Dendritic cell treated with granulocyte-macrophage colony-stimulating factor and Interleukin-4, amounts not matched to agents 40 ng/mL and 50 ng/mL, for 4 days (primary cell): ENCODE measurements around the gene LSM12.

ENCODE experiments used
- H3K27ac Mint-ChIP-seq: one replicate; pipeline ENCODE4 v1.8.0; 2022; ENCODE audit warnings: mild to moderate bottlenecking, mixed read lengths
- H3K27me3 Mint-ChIP-seq: one replicate; pipeline ENCODE4 v1.8.0; 2022; ENCODE audit warnings: mild to moderate bottlenecking, mixed read lengths
- H3K36me3 Mint-ChIP-seq: one replicate; pipeline ENCODE4 v1.8.0; 2022; ENCODE audit warnings: low read depth, mixed read lengths
- H3K4me1 Mint-ChIP-seq: one replicate; pipeline ENCODE4 v1.8.0; 2022; ENCODE audit warnings: low read depth, mixed read lengths
- H3K4me3 Mint-ChIP-seq: one replicate; pipeline ENCODE4 v1.8.0; 2022; ENCODE audit warnings: mild to moderate bottlenecking, moderate library complexity, mixed read lengths
- H3K9me3 Mint-ChIP-seq: one replicate; pipeline ENCODE4 v1.8.0; 2022; ENCODE audit warnings: mixed read lengths
- intact Hi-C: fragments of 100-400 bp; cut with micrococcal nuclease; formaldehyde crosslinking; loops from one replicate; pipeline ENCODE4 v1.15.0; 2022

The LSM12 gene

GRCh38 chr17:44075598-44076293 is 9.3 kb upstream of the LSM12 start:
- no peaks in the 10 kb centered on the region for H3K9me3 Mint-ChIP-seq
- peaks cover 83% of the 10 kb centered on the region for H3K36me3 Mint-ChIP-seq
- H3K27ac Mint-ChIP-seq = peak overlapping the region; percentile 19
- intact Hi-C loops = no loop called here
- H3K4me3 Mint-ChIP-seq = no peak overlapping the region
- H3K27me3 Mint-ChIP-seq = no peaks in the 10 kb centered on the region
- peaks cover 81% of the 10 kb centered on the region for H3K4me1 Mint-ChIP-seq

GRCh38 chr17:44074911-44075285 is 8.4 kb upstream of the LSM12 start:
- no peaks in the 10 kb centered on the region for H3K9me3 Mint-ChIP-seq
- H3K4me1 Mint-ChIP-seq = peaks cover 79% of the 10 kb centered on the region
- intact Hi-C loops = no loop called here
- H3K27ac Mint-ChIP-seq = no peak overlapping the region
- H3K4me3 Mint-ChIP-seq = no peak overlapping the region
- no peaks in the 10 kb centered on the region for H3K27me3 Mint-ChIP-seq
- H3K36me3 Mint-ChIP-seq = peaks cover 77% of the 10 kb centered on the region

GRCh38 chr17:44074231-44074910 is 7.9 kb upstream of the LSM12 start:
- Mint-ChIP-seq H3K27ac (no peak overlapping the region), H3K27me3 (no peaks in the 10 kb centered on the region), H3K9me3 (no peaks in the 10 kb centered on the region), H3K4me3 (no peak overlapping the region), H3K36me3 (peaks cover 72% of the 10 kb centered on the region), H3K4me1 (peaks cover 77% of the 10 kb centered on the region)
- intact Hi-C loops = no loop called here

- Mint-ChIP-seq H3K9me3 (no peaks in the 10 kb centered on the region), H3K27ac (peak overlapping the region; percentile 99), H3K4me1 (peaks cover 69% of the 10 kb centered on the region), H3K4me3 (peak overlapping the region; percentile 79), H3K36me3 (peaks cover 46% of the 10 kb centered on the region), H3K27me3 (no peaks in the 10 kb centered on the region)
- intact Hi-C loops = loop anchor here (2.0 kb wide), 2 partner anchors 27 to 65 kb away; no protein-coding TSS in a partner anchor
Observed at GRCh38 chr17:44071772-44072171, 5.3 kb upstream of the LSM12 start.

- H3K36me3 Mint-ChIP-seq = peaks cover 43% of the 10 kb centered on the region
- no peaks in the 10 kb centered on the region for H3K27me3 Mint-ChIP-seq
- intact Hi-C loops = loop anchor here (2.0 kb wide), 2 partner anchors 28 to 64 kb away; no protein-coding TSS in a partner anchor
- peak overlapping the region; percentile 84 for H3K4me3 Mint-ChIP-seq
- H3K9me3 Mint-ChIP-seq = no peaks in the 10 kb centered on the region
- peaks cover 65% of the 10 kb centered on the region for H3K4me1 Mint-ChIP-seq
- H3K27ac Mint-ChIP-seq = peak overlapping the region; percentile 99
Observed at GRCh38 chr17:44071198-44071520, 4.7 kb upstream of the LSM12 start.

GRCh38 chr17:44070455-44071197 is 4.2 kb upstream of the LSM12 start, which contains the start of gene G6PC3:
G6PC3 (plus strand) TSS chr17:44070735; CDS start chr17:44070966, 231 bp downstream.
- H3K4me1 Mint-ChIP-seq = peaks cover 64% of the 10 kb centered on the region
- H3K9me3 Mint-ChIP-seq = no peaks in the 10 kb centered on the region
- peak within 1 kb of the TSS; percentile 84 for H3K4me3 Mint-ChIP-seq
- H3K27ac Mint-ChIP-seq = peak within 1 kb of the TSS; percentile 99
- H3K36me3 Mint-ChIP-seq = peaks cover 43% of the 10 kb centered on the region
- H3K27me3 Mint-ChIP-seq = no peaks in the 10 kb centered on the region
- intact Hi-C loops = loop anchor here (2.0 kb wide), 2 partner anchors 28 to 64 kb away; no protein-coding TSS in a partner anchor

GRCh38 chr17:44069974-44070454 is 3.5 kb upstream of the LSM12 start:
- intact Hi-C loops = loop anchor here (2.0 kb wide), 2 partner anchors 29 to 63 kb away; no protein-coding TSS in a partner anchor
- Mint-ChIP-seq H3K4me1 (peaks cover 67% of the 10 kb centered on the region), H3K36me3 (peaks cover 39% of the 10 kb centered on the region), H3K27me3 (no peaks in the 10 kb centered on the region), H3K4me3 (peak overlapping the region; percentile 84), H3K9me3 (no peaks in the 10 kb centered on the region), H3K27ac (peak overlapping the region; percentile 99)

GRCh38 chr17:44067545-44067940 is 1.1 kb upstream of the LSM12 start:
- peak overlapping the region; percentile 80 for H3K27ac Mint-ChIP-seq
- H3K36me3 Mint-ChIP-seq = peaks cover 37% of the 10 kb centered on the region
- peaks cover 67% of the 10 kb centered on the region for H3K4me1 Mint-ChIP-seq
- no peak overlapping the region for H3K4me3 Mint-ChIP-seq
- intact Hi-C loops = no loop called here
- H3K9me3 Mint-ChIP-seq = no peaks in the 10 kb centered on the region
- H3K27me3 Mint-ChIP-seq = no peaks in the 10 kb centered on the region

GRCh38 chr17:44065668-44066203 is 735 bp downstream of the LSM12 start:
- H3K27ac Mint-ChIP-seq = peak overlapping the region; percentile 80

GRCh38 chr17:44063704-44064639 is 2.5 kb downstream of the LSM12 start:
- Mint-ChIP-seq H3K27me3 (no peaks in the 10 kb centered on the region), H3K27ac (no peak overlapping the region), H3K9me3 (no peaks in the 10 kb centered on the region), H3K4me1 (peaks cover 50% of the 10 kb centered on the region), H3K36me3 (peaks cover 65% of the 10 kb centered on the region), H3K4me3 (no peak overlapping the region)
- intact Hi-C loops = no loop called here

More at GRCh38 chr17:44065668-44066203, 735 bp downstream of the LSM12 start:
- peaks cover 53% of the 10 kb centered on the region for H3K4me1 Mint-ChIP-seq
- H3K36me3 Mint-ChIP-seq = peaks cover 50% of the 10 kb centered on the region
- intact Hi-C loops = no loop called here
- H3K9me3 Mint-ChIP-seq = no peaks in the 10 kb centered on the region
- H3K4me3 Mint-ChIP-seq = peak overlapping the region; percentile 94
- no peaks in the 10 kb centered on the region for H3K27me3 Mint-ChIP-seq

GRCh38 chr17:44062871-44063270 is 3.6 kb downstream of the LSM12 start:
- peaks cover 43% of the 10 kb centered on the region for H3K4me1 Mint-ChIP-seq
- intact Hi-C loops = no loop called here
- peaks cover 76% of the 10 kb centered on the region for H3K36me3 Mint-ChIP-seq
- H3K9me3 Mint-ChIP-seq = no peaks in the 10 kb centered on the region
- H3K27ac Mint-ChIP-seq = no peak overlapping the region
- H3K27me3 Mint-ChIP-seq = no peaks in the 10 kb centered on the region
- no peak overlapping the region for H3K4me3 Mint-ChIP-seq

GRCh38 chr17:44061446-44061845 is 5.0 kb downstream of the LSM12 start:
- intact Hi-C loops = no loop called here
- Mint-ChIP-seq H3K4me1 (peaks cover 30% of the 10 kb centered on the region), H3K36me3 (peaks cover 90% of the 10 kb centered on the region), H3K27me3 (no peaks in the 10 kb centered on the region), H3K4me3 (no peak overlapping the region), H3K9me3 (no peaks in the 10 kb centered on the region), H3K27ac (no peak overlapping the region)
